Measurements from ENCODE around the gene SNX3. TPM values are rescaled to one million over a fixed set of nuclear protein-coding genes. Genes with fewer than 3 reads are reported as not detected.
A peak's percentile ranks its signal among the peaks of the same experiment; 100 is the strongest.

SNX3 gene
- total and polyA plus RNA-seq, 10 donors = 132 to 236 (median 170) TPM

DNA sequence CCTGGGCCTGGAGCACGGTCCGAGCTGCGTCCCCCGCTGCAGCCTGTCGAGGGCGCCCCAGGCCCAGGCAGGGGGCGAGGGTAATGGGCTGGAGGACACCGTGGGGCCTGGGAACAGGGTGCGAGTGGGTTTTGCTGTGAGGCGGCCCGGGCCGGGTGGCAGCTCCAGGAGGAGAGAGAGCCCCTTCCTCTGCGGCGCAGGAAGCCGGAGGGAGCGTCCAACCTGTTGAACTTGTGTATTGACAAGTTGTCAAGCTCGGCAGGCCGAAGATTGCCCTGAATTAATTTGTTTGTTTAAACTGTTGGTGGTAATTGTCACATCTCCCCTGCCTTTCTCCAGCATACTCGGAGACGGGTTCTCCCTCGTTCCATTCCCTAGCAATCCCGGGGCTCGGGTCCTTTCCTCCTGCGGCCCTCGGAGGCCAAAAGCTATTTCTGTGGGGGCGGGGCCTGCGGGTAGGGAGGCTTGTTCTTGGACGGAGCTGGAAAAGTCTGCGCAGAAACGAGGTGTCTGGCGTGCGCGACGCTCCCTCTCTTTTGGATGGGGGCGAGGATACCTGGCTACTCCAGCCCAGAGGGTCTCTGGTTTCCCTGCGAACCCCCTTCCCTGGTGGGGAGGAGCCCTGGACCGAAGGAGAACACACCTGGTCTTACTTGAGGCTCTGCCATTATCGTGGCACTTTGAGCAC is 85.1 kb downstream of the SNX3 start:
- WGBS, 5 donors = 3 to 9% (median 6%) methylated on average over 26 to 38 of the region's 38 CpGs
- Histone ChIP-seq H3K27me3 (replicated peaks in 1 of 7) (peaks cover 16 to 97% (median 90%) of the 10 kb centered on the region in 7 donors), H3K4me3 (peak overlapping the region; percentile 3 to 61 (median 32)), H3K9me3 (peaks cover 0 to 3% (median 0%) of the 10 kb centered on the region in 8 donors), H3K27ac (peak overlapping the region in 2 of 8 donors; percentile 14 to 45), H3K4me1 (peaks cover 11 to 34% (median 27%) of the 10 kb centered on the region in 6 donors), H3K36me3 (no peaks in the 10 kb centered on the region)
- peak; percentile 88 for DNase-seq
- peak in 1 of 3 donors; percentile 62 for TF ChIP-seq POLR2AphosphoS5 (IDR thresholded peaks at IDR 0.05)
- TF ChIP-seq, protein P1, sequence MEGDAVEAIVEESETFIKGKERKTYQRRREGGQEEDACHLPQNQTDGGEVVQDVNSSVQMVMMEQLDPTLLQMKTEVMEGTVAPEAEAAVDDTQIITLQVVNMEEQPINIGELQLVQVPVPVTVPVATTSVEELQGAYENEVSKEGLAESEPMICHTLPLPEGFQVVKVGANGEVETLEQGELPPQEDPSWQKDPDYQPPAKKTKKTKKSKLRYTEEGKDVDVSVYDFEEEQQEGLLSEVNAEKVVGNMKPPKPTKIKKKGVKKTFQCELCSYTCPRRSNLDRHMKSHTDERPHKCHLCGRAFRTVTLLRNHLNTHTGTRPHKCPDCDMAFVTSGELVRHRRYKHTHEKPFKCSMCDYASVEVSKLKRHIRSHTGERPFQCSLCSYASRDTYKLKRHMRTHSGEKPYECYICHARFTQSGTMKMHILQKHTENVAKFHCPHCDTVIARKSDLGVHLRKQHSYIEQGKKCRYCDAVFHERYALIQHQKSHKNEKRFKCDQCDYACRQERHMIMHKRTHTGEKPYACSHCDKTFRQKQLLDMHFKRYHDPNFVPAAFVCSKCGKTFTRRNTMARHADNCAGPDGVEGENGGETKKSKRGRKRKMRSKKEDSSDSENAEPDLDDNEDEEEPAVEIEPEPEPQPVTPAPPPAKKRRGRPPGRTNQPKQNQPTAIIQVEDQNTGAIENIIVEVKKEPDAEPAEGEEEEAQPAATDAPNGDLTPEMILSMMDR (IDR thresholded peaks at IDR 0.05 in 8 of 11, conservative IDR thresholded peaks at IDR 0.05 in 3 of 11) = peak in 3 of 11 experiments; percentile 18 to 49 (median 25)
- TF ChIP-seq POLR2A (IDR thresholded peaks at IDR 0.05) = no peak
- intact Hi-C loops (cut with DNase I; ENCODE audit: low total_unique reads) = no loop called here

DNA sequence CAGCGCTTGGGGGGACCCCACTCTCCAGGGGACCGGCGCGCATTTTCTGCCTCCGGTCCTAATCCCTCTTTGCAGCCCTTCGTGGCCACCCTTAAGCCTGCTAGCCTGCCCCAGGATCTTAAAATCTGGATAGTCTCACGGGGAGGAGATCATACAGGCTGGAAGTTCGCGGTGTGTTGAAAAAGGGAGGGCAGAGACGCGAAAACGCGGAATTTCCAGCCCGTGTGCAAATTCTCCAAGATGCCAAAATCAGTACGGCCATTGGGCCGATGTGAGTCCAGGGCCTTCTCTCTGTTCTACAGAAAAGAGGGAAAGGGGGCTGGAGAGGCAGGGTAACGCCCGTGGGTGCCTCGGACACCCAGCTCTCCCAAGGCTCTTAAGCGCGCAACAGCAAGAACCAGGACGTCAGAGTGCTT is 85.7 kb downstream of the SNX3 start:
- no peaks in the 10 kb centered on the region for H3K36me3 ChIP-seq
- H3K27me3 ChIP-seq (replicated peaks in 1 of 7) = peaks cover 16 to 97% (median 92%) of the 10 kb centered on the region in 7 donors
- H3K9me3 ChIP-seq = peaks cover 0 to 3% (median 0%) of the 10 kb centered on the region in 8 donors
- peak overlapping the region in 7 of 8 donors; percentile 13 to 61 (median 33) for H3K4me3 ChIP-seq
- DNase-seq = no peak
- WGBS, 5 donors = 13 to 20% (median 16%) methylated on average over 22 of the region's 22 CpGs
- intact Hi-C loops (cut with DNase I; ENCODE audit: low total_unique reads) = no loop called here
- H3K27ac ChIP-seq = no peak overlapping the region
- TF ChIP-seq, protein P1 (IDR thresholded peaks at IDR 0.05 in 8 of 11, conservative IDR thresholded peaks at IDR 0.05 in 3 of 11) = no peak
- TF ChIP-seq POLR2A (IDR thresholded peaks at IDR 0.05) (no peak), POLR2AphosphoS5 (IDR thresholded peaks at IDR 0.05) (no peak)
- H3K4me1 ChIP-seq = peaks cover 11 to 39% (median 29%) of the 10 kb centered on the region in 6 donors

DNA sequence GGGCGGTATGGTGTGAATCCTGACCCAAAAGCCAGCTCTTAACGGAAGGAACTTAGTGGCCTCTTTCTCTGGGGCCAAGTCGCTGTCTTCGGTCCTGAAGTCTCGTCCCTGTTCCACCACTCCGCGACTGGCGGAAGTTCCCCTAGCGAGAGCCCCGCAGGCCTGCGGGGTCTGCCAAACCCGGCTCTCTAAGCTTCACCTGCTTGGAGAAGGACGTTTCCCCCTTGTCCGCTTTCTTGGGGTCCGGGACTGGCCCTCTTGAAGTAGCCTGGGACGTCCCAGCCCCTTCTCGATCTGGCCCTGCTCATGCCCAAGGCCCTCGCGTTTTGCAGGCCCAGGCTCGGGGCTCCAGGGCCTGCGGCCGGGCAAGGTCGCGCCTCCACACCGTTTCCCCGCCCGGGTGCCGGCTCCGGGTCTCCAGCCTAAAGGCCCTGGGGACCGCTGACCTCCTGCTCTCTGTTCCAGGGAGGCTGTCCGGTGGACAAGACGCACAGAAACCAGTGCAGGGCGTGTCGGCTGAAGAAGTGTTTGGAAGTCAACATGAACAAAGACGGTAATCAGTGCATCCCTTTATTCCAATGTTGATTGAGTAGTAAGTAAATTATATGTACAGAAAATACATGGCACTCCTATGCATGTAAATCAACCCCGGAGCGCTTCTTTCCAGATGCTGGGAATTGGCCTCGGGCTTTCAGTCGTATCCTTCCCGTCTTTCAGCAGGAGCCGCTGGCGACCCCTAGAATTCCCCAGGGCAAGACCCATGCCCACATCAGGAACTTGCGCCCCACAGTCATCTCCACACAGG is 86.3 kb downstream of the SNX3 start:
- TF ChIP-seq, protein P1 (IDR thresholded peaks at IDR 0.05 in 8 of 11, conservative IDR thresholded peaks at IDR 0.05 in 3 of 11) = no peak
- WGBS, 5 donors = 9 to 20% (median 10%) methylated on average over 29 to 43 of the region's 43 CpGs
- peak overlapping the region in 2 of 8 donors; percentile 34 to 61 for H3K4me3 ChIP-seq
- peaks cover 0 to 3% (median 0%) of the 10 kb centered on the region in 8 donors for H3K9me3 ChIP-seq
- no peak for DNase-seq
- no peaks in the 10 kb centered on the region for H3K36me3 ChIP-seq
- H3K27ac ChIP-seq = no peak overlapping the region
- peaks cover 19 to 97% (median 94%) of the 10 kb centered on the region in 7 donors for H3K27me3 ChIP-seq (replicated peaks in 1 of 7)
- H3K4me1 ChIP-seq = peaks cover 12 to 45% (median 34%) of the 10 kb centered on the region in 6 donors
- intact Hi-C loops (cut with DNase I; ENCODE audit: low total_unique reads) = no loop called here
